Bronchial epithelial cell (primary cell): ENCODE data around the gene VPS36. TPM values are rescaled to one million over a fixed set of nuclear protein-coding genes. Genes with fewer than 3 reads are reported as not detected.

Source experiments
- DNase-seq: peaks from one replicate; pipeline ENCODE4 v3.0.0-alpha.2; 2010; ENCODE audit warnings: low read depth
- FAIRE-seq: peaks from 2 replicates; lab custom pipeline; 2011; peaks lifted over from hg19 to GRCh38; lab: Jason Lieb, UNC
- H3K27me3 ChIP-seq: 2 replicates; pipeline ENCODE4 v1.5.1; 2011; ENCODE audit warnings: low read length; ENCODE audit not compliant: control insufficient read depth, insufficient read depth
- H3K36me3 ChIP-seq: 2 replicates; pipeline ENCODE4 v1.5.1; 2011; ENCODE audit warnings: low read length; ENCODE audit not compliant: control insufficient read depth, insufficient read depth
- H3K4me3 ChIP-seq: 2 replicates; pipeline ENCODE4 v1.5.1; 2011; ENCODE audit warnings: mild to moderate bottlenecking, low read depth, low read length, control low read depth
- CTCF ChIP-seq: IDR thresholded peaks from 2 replicates; pipeline ENCODE4 v1.5.1; 2011; ENCODE audit warnings: mild to moderate bottlenecking, moderate library complexity, low read length, control low read depth, inconsistent platforms; ENCODE audit not compliant: insufficient read depth, severe bottlenecking
- total RNA-seq: library from RNA; depleted of rRNA; stranded (reverse); fragments of >200 nt; gene quantifications from 2 replicates; pipeline ENCODE4 v1.2.1, GENCODE V29; 2014

Gene VPS36
- total RNA-seq, 1 donor from 2014 or later, result 24.5 TPM

DNA sequence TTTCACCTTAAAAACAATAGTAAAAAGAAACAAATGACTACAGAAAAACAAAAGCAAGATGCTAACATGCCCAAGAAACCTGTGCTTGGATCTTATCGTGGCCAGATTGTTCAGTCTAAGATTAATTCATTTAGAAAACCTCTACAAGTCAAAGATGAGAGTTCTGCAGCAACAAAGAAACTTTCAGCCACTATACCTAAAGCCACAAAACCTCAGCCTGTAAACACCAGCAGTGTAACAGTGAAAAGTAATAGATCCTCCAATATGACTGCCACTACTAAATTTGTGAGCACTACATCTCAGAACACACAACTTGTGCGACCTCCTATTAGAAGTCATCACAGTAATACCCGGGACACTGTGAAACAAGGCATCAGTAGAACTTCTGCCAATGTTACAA, 10.8 kb upstream of the VPS36 start:
- Histone ChIP-seq H3K27me3 (no peaks in the 10 kb centered on the region), H3K36me3 (peaks cover 5% of the 10 kb centered on the region), H3K4me3 (no peak overlapping the region)
- FAIRE-seq, result no peak
- TF ChIP-seq CTCF, result no peak
- no peak for DNase-seq

DNA sequence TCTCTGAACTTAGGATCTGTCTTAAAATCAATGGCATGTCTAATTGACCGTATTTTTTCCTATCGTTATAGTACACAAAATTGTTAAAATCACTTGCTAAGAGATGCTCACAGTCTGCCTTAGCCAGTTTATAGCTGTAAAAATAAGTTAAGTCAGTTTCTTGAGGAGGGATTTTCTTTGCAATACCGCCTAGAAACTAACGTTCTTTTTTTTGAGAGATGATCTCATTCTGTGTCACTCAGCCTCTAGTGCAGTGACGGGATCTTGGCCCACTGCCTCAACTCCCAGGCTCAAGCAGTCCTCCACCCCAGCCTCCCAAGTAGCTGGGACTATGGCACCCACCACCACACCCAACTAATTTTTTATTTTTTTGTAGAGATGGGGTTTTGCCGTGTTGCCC, 9.2 kb upstream of the VPS36 start:
- peak; percentile 85 for DNase-seq
- no peak for TF ChIP-seq CTCF
- FAIRE-seq, result no peak

GRCh38 chr13:52455677-52456041, 5.2 kb upstream of the VPS36 start:
- DNase-seq (peak; percentile 50), FAIRE-seq (no peak)
- H3K4me3 ChIP-seq, result peak overlapping the region; percentile 87
- peaks cover 1% of the 10 kb centered on the region for H3K36me3 ChIP-seq
- no peak for TF ChIP-seq CTCF
- H3K27me3 ChIP-seq, result no peaks in the 10 kb centered on the region

More for the DNA sequence above, 9.2 kb upstream of the VPS36 start:
- Histone ChIP-seq H3K27me3 (no peaks in the 10 kb centered on the region), H3K4me3 (no peak overlapping the region), H3K36me3 (peaks cover 5% of the 10 kb centered on the region)

GRCh38 chr13:52454820-52455676, 4.6 kb upstream of the VPS36 start, which contains the start of gene CKAP2:
Gene CKAP2, plus strand, starts transcription at chr13:52455478. Its CDS starts 79 bp downstream, at chr13:52455557.
- DNase-seq (peak; percentile 91), FAIRE-seq (no peak)
- Histone ChIP-seq H3K36me3 (peaks cover 1% of the 10 kb centered on the region), H3K4me3 (peak within 1 kb of the TSS; percentile 87), H3K27me3 (no peaks in the 10 kb centered on the region)
- TF ChIP-seq CTCF, result no peak

- FAIRE-seq (no peak), DNase-seq (peak; percentile 88)
- no peak for TF ChIP-seq CTCF
- Histone ChIP-seq H3K27me3 (no peaks in the 10 kb centered on the region), H3K36me3 (peaks cover 1% of the 10 kb centered on the region), H3K4me3 (peak overlapping the region; percentile 87)
These were observed 4.0 kb upstream of the VPS36 start for GRCh38 chr13:52454459-52454819.
